NCI-H446 treated with DMSO at 0.1 percent for 48 hours (cell line): ENCODE measurements around the gene LRCH4.
A peak's percentile ranks its signal among the peaks of the same experiment; 100 is the strongest.

Source experiments
- DNase-seq: peaks from one replicate; lab custom pipeline; 2025; lab: John Stamatoyannopoulos, UW

Gene LRCH4

GRCh38 chr7:100585511-100586265 is at the start of gene LRCH4:
TSS of gene LRCH4 (minus strand) at chr7:100586129. CDS start at chr7:100586100, 29 bp downstream.
- DNase-seq: no peak

GRCh38 chr7:100632951-100633717 is 47.2 kb upstream of the LRCH4 start:
- no peak for DNase-seq

GRCh38 chr7:100630066-100630465 is 44.1 kb upstream of the LRCH4 start:
- DNase-seq: no peak

- DNase-seq: no peak
These were observed 43.3 kb upstream of the LRCH4 start for GRCh38 chr7:100629117-100629716.

- DNase-seq: no peak
These were observed 41.3 kb upstream of the LRCH4 start for GRCh38 chr7:100627238-100627549.

GRCh38 chr7:100626530-100627237 is 40.8 kb upstream of the LRCH4 start:
- DNase-seq: no peak

- no peak for DNase-seq
These were observed 40.1 kb upstream of the LRCH4 start for GRCh38 chr7:100626055-100626454.

- DNase-seq: no peak
These were observed 38.3 kb upstream of the LRCH4 start for GRCh38 chr7:100623951-100624824.

- DNase-seq: no peak
These were observed 35.6 kb upstream of the LRCH4 start for GRCh38 chr7:100621554-100621953.

- no peak for DNase-seq
These were observed 34.9 kb upstream of the LRCH4 start for GRCh38 chr7:100620804-100621203.

- no peak for DNase-seq
These were observed 34.3 kb upstream of the LRCH4 start for GRCh38 chr7:100620239-100620638.

GRCh38 chr7:100614308-100614861 is 28.5 kb upstream of the LRCH4 start:
- DNase-seq: no peak

- no peak for DNase-seq
These were observed 27.7 kb upstream of the LRCH4 start for GRCh38 chr7:100613412-100614175.

GRCh38 chr7:100612730-100613390 is 26.9 kb upstream of the LRCH4 start:
- no peak for DNase-seq

- peak; percentile 97 for DNase-seq
These were observed 26.2 kb upstream of the LRCH4 start, which contains the start of gene MOSPD3 for GRCh38 chr7:100611983-100612729. TSS of gene MOSPD3 (plus strand) at chr7:100612540. CDS start at chr7:100612792, 252 bp downstream.

- DNase-seq: no peak
These were observed 24.0 kb upstream of the LRCH4 start for GRCh38 chr7:100609958-100610357.

- no peak for DNase-seq
These were observed 21.2 kb upstream of the LRCH4 start for GRCh38 chr7:100607111-100607510.

GRCh38 chr7:100606313-100606712 is 20.4 kb upstream of the LRCH4 start:
- no peak for DNase-seq
